A549 (cell line): Measurements from ENCODE around the gene GNGT2. TPM values are rescaled to one million over a fixed set of nuclear protein-coding genes. Genes with fewer than 3 reads are reported as not detected.
A peak's percentile ranks its signal among the peaks of the same experiment; 100 is the strongest.

Experiments
- ATAC-seq, 2 experiments: fragments of 200-7000 bp in 1 of 2; fragments of >200 bp in 1 of 2; cut with Nextera tagmentation in 1 of 2; cut with Tn5 transposase in 1 of 2; 3 replicates each; pipeline versions ENCODE4 v1.8.0 to v1.9.1; 2018 to 2020; ENCODE audit warnings: mild to moderate bottlenecking in 1 of 2, moderate library complexity in 1 of 2
- CTCF ChIA-PET: fragments of 300-600 bp; sonication (Branson Sonifier 250); formaldehyde crosslinking; extraction: SDS; loops from one replicate; lab custom pipeline; 2021; ENCODE audit warnings: antibody characterized with exemption, inconsistent platforms; lab: Yijun Ruan, JAX
- POLR2A ChIA-PET: fragments of 350-600 bp; formaldehyde crosslinking; extraction: SDS; loops from one replicate; lab custom pipeline; 2021; ENCODE audit warnings: antibody characterized with exemption, inconsistent platforms; lab: Yijun Ruan, JAX
- DNase-seq, 2 experiments: peaks; one replicate each; pipeline versions ENCODE4 v3.0.0 to v3.0.0-alpha.2; 2011 to 2016; ENCODE audit warnings: low read depth in 1 of 2, low spot score in 1 of 2
- FAIRE-seq: peaks from 2 replicates; lab custom pipeline; 2011; peaks lifted over from hg19 to GRCh38; lab: Jason Lieb, UNC
- H3K27ac ChIP-seq, 2 experiments: fragments of >200 bp; sonication (Bioruptor Twin); formaldehyde crosslinking; 3 replicates each; pipeline ENCODE4 v1.5.1; 2016 to 2017
- H3K4me1 ChIP-seq: fragments of >200 bp; sonication (Bioruptor Twin); formaldehyde crosslinking; 3 replicates; pipeline ENCODE4 v1.6.1; 2016
- H3K4me2 ChIP-seq: fragments of >200 bp; sonication (Bioruptor Twin); formaldehyde crosslinking; 3 replicates; pipeline ENCODE4 v1.6.1; 2016
- H3K4me3 ChIP-seq: fragments of >200 bp; sonication (Bioruptor Twin); formaldehyde crosslinking; 3 replicates; pipeline ENCODE4 v1.5.1; 2016
- H3K9me3 ChIP-seq: fragments of >200 bp; sonication (Bioruptor Twin); formaldehyde crosslinking; 3 replicates; pipeline ENCODE4 v1.6.1; 2016
- ATOH8 ChIP-seq: fragments of 250-450 bp; sonication (Bioruptor Pico); IDR thresholded peaks from 2 replicates; pipeline ENCODE4 v1.5.0; 2020; ENCODE audit warnings: low read depth, mild to moderate bottlenecking, moderate library complexity
- BCL3 ChIP-seq: fragments of >200 bp; sonication (Bioruptor Twin); formaldehyde crosslinking; IDR thresholded peaks from 3 replicates; pipeline ENCODE4 v1.6.1; 2016
- BHLHE40 ChIP-seq: IDR thresholded peaks from 2 replicates; pipeline ENCODE4 v1.6.1; 2012; ENCODE audit warnings: low read depth, low read length, inconsistent platforms
- CHD2 ChIP-seq: fragments of 150-350 bp; IDR thresholded peaks from 2 replicates; pipeline ENCODE4 v1.6.1; 2014; ENCODE audit warnings: low read length; ENCODE audit not compliant: partially characterized antibody
- E2F6 ChIP-seq: IDR thresholded peaks from 2 replicates; pipeline ENCODE4 v1.6.1; 2012; ENCODE audit warnings: low read depth, borderline replicate concordance
- ESRRA ChIP-seq: fragments of 150-350 bp; IDR thresholded peaks from 2 replicates; pipeline ENCODE4 v1.6.1; 2014; ENCODE audit warnings: mild to moderate bottlenecking, low read length, borderline replicate concordance
- FOSB ChIP-seq: fragments of 250-450 bp; sonication (Bioruptor Pico); IDR thresholded peaks from 2 replicates; pipeline ENCODE4 v1.5.0; 2020; ENCODE audit warnings: mild to moderate bottlenecking, moderate library complexity
- FOSL2 ChIP-seq, 2 experiments: fragments of 450-650 bp in 1 of 2; fragments of >200 bp in 1 of 2; sonication (Bioruptor Twin) in 1 of 2; formaldehyde crosslinking; IDR thresholded peaks; 2 replicates each; pipeline versions ENCODE4 v1.5.0 to v1.6.1; 2016 to 2020; ENCODE audit warnings: mild to moderate bottlenecking in 1 of 2, moderate library complexity in 1 of 2
- GATA3 ChIP-seq: IDR thresholded peaks from 2 replicates; pipeline ENCODE4 v1.6.1; 2012; ENCODE audit warnings: borderline replicate concordance
- HDAC2 ChIP-seq: fragments of 200-600 bp; sonication (generic); IDR thresholded peaks from 2 replicates; pipeline ENCODE4 v1.6.1; 2016
- HOXA7 ChIP-seq: fragments of 250-450 bp; sonication (Bioruptor Pico); IDR thresholded peaks from 2 replicates; pipeline ENCODE4 v1.5.0; 2020; ENCODE audit warnings: mild to moderate bottlenecking, moderate library complexity
- HOXB13 ChIP-seq: fragments of 250-450 bp; sonication (Bioruptor Pico); IDR thresholded peaks from 2 replicates; pipeline ENCODE4 v1.5.0; 2020; ENCODE audit warnings: low read depth, mild to moderate bottlenecking, moderate library complexity
- HOXB5 ChIP-seq: fragments of 250-450 bp; sonication (Bioruptor Pico); IDR thresholded peaks from 2 replicates; pipeline ENCODE4 v1.5.0; 2020; ENCODE audit warnings: mild to moderate bottlenecking, moderate library complexity
- JUN ChIP-seq, 2 experiments: fragments of >200 bp; sonication (Bioruptor Twin); formaldehyde crosslinking; IDR thresholded peaks; 2 replicates in 1 of 2; 3 replicates in 1 of 2; pipeline ENCODE4 v1.6.1; 2016 to 2017
- KDM1A ChIP-seq: fragments of 200-600 bp; sonication (generic); IDR thresholded peaks from 2 replicates; pipeline ENCODE4 v1.6.1; 2016; ENCODE audit warnings: low read depth, mild to moderate bottlenecking
- MYC ChIP-seq: IDR thresholded peaks from 2 replicates; pipeline ENCODE4 v1.6.1; 2012; ENCODE audit warnings: mild to moderate bottlenecking, inconsistent platforms, low read length, improper control_type of control experiment, borderline replicate concordance
- PBX3 ChIP-seq: IDR thresholded peaks from 2 replicates; pipeline ENCODE4 v1.6.1; 2012
- PHF8 ChIP-seq: fragments of 200-600 bp; sonication (generic); IDR thresholded peaks from 2 replicates; pipeline ENCODE4 v1.6.1; 2016; ENCODE audit warnings: low read depth, mild to moderate bottlenecking, antibody characterized with exemption, moderate library complexity, borderline replicate concordance
- POLR2A ChIP-seq: IDR thresholded peaks from 2 replicates; pipeline ENCODE4 v1.6.1; 2012; ENCODE audit warnings: mild to moderate bottlenecking, low read length
- RAD21 ChIP-seq, 2 experiments: fragments of >200 bp in 1 of 2; sonication (Bioruptor Twin) in 1 of 2; formaldehyde crosslinking in 1 of 2; IDR thresholded peaks in 1 of 2; conservative IDR thresholded peaks in 1 of 2; 2 replicates in 1 of 2; 3 replicates in 1 of 2; pipeline ENCODE4 v1.6.1; 2012 to 2018; ENCODE audit warnings: inconsistent platforms in 1 of 2
- RARB ChIP-seq: fragments of 250-450 bp; sonication (Bioruptor Pico); IDR thresholded peaks from 2 replicates; pipeline ENCODE4 v1.8.0; 2021; ENCODE audit warnings: mild to moderate bottlenecking, moderate library complexity
- RCOR1 ChIP-seq: fragments of 150-350 bp; IDR thresholded peaks from 2 replicates; pipeline ENCODE4 v1.6.1; 2014; ENCODE audit warnings: antibody characterized with exemption, low read length, low read depth
- RNF2 ChIP-seq: fragments of 200-600 bp; sonication (generic); IDR thresholded peaks from 2 replicates; pipeline ENCODE4 v1.6.1; 2016; ENCODE audit warnings: low read depth, mild to moderate bottlenecking, antibody characterized with exemption, moderate library complexity, borderline replicate concordance
- SREBF2 ChIP-seq: fragments of 450-650 bp; IDR thresholded peaks from 2 replicates; pipeline ENCODE4 v1.6.1; 2014; ENCODE audit warnings: mild to moderate bottlenecking, moderate library complexity
- TP53 ChIP-seq: fragments of 250-450 bp; sonication (Bioruptor Pico); IDR thresholded peaks from 2 replicates; pipeline ENCODE4 v1.5.0; 2021; ENCODE audit warnings: mild to moderate bottlenecking, moderate library complexity
- USF2 ChIP-seq: fragments of 450-650 bp; IDR thresholded peaks from 2 replicates; pipeline ENCODE4 v1.6.1; 2014; ENCODE audit warnings: antibody characterized with exemption
- ZC3H11A ChIP-seq: fragments of 450-650 bp; IDR thresholded peaks from 2 replicates; pipeline ENCODE4 v1.6.1; 2014; ENCODE audit warnings: antibody characterized with exemption, mild to moderate bottlenecking
- ZNF302 ChIP-seq: fragments of 250-450 bp; sonication (Bioruptor Pico); IDR thresholded peaks from 2 replicates; pipeline ENCODE4 v1.9.0; 2021; ENCODE audit warnings: inconsistent platforms, mild to moderate bottlenecking, moderate library complexity
- WGBS: methylation state at CpG from one replicate; pipeline ENCODE4 v1.1.6; 2017; ENCODE audit errors: missing lambda C conversion rate; 5-methylcytosine and 5-hydroxymethylcytosine counted together
- polyA plus RNA-seq, 4 experiments: library from polyadenylated mRNA; depleted of rRNA in 3 of 4; stranded (reverse); fragments of >200 nt; fragmentation: RNase III in 1 of 4; extraction: RNeasy Plus Mini Kit Qiagen cat#74134 plus additional on column Dnase treatment in 1 of 4; gene quantifications; 2 replicates in 3 of 4; 3 replicates in 1 of 4; pipeline ENCODE4 v1.2.3, GENCODE V29; 2011 to 2017
- TF ChIP-seq, protein P1 (sequence below): IDR thresholded peaks from 2 replicates; pipeline ENCODE4 v1.6.1; 2012
- TF ChIP-seq, protein P2 (sequence below): fragments of 150-350 bp; IDR thresholded peaks from 2 replicates; pipeline ENCODE4 v1.6.1; 2014; ENCODE audit warnings: low read depth, mild to moderate bottlenecking, low read length
- TF ChIP-seq, protein P3 (sequence below): fragments of >200 bp; sonication (Bioruptor Twin); formaldehyde crosslinking; IDR thresholded peaks from 3 replicates; pipeline ENCODE4 v1.5.1; 2016

GNGT2 gene
- polyA plus RNA-seq, 2 of the 4 experiments (the other 2 are of a cell fraction) = 0.31 TPM; not detected in 1

DNA sequence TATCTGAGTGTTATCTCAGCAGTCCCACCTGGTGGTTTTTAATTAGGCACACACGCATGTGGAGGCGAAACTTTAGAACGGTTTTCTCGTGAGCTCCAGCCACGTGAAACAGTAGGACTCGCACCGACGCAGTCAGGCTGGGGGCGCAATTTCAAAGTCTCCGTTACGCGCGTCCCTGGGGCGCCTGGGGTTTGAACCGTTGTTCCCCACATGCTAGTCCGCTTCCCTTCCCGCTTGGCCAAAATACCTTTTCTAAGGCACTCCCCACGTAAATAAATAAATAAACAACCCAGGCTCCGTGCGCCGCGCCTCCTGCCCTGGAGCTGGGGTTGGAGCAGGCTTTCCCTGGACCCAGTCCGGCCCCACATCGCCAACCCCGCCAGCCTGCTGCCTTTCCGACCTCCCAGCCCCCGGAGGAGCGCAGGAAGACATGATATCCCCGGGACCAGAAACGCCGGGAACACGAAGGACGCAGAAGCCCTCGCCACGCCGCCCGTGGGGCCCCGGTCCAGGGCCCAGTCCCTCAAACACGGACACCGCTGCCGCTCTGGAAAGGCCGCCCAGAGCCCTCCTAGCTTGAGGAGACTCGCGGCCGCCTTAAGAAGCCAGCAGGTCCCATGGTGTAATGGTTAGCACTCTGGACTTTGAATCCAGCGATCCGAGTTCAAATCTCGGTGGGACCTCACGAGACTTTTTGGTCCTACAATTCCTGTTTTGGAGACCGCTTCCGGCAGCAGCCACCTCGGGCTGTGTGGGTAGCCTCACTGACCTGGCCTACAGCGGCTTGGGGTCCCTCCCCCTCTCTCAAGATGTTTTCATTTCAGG is 18.2 kb downstream of the GNGT2 start:
- ChIA-PET CTCF (interaction anchor here (0.5 to 17.4 kb wide), 48 partner anchors 10 to 1334 kb away, joined by 3 to 224 read pairs (median 4); partner anchors contain the start of gene PHOSPHO1), POLR2A (interaction anchor here (0.8 to 1.9 kb wide), 22 partner anchors 9 to 1297 kb away, joined by 3 to 15 read pairs (median 4); partner anchors contain the start of gene SNF8)
- H3K4me1 ChIP-seq = peaks cover 13% of the 10 kb centered on the region
- peak overlapping the region; percentile 88 for H3K4me2 ChIP-seq
- 2% methylated on average over 41 of the region's 53 CpGs for WGBS
- H3K4me3 ChIP-seq = peak overlapping the region; percentile 64
- H3K9me3 ChIP-seq = no peaks in the 10 kb centered on the region
- FAIRE-seq (no peak), DNase-seq (peak; percentile 75 to 98), ATAC-seq (peak; percentile 75 to 77)
- peak overlapping the region; percentile 93 to 96 for H3K27ac ChIP-seq
- peak; percentile 68 for TF ChIP-seq BHLHE40
- TF ChIP-seq BCL3 = peak; percentile 6; the same call in 1 of the 3 replicates
- peak; percentile 29 for TF ChIP-seq POLR2A
- TF ChIP-seq, protein P1, sequence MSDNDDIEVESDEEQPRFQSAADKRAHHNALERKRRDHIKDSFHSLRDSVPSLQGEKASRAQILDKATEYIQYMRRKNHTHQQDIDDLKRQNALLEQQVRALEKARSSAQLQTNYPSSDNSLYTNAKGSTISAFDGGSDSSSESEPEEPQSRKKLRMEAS = peak; percentile 100
- peak; percentile 58; the same call in 1 of the 2 replicates for TF ChIP-seq ESRRA
- TF ChIP-seq CHD2 = peak; percentile 45
- peak; percentile 93 for TF ChIP-seq MYC
- TF ChIP-seq RARB (CRISPR knock-in tag) = no peak
- 0 out of 2 replicates have a peak, but pooled peaks have one; percentile 48 for TF ChIP-seq HOXA7 (CRISPR knock-in tag)
- TF ChIP-seq RCOR1 = no peak
- TF ChIP-seq SREBF2 = peak; percentile 99
- no peak for TF ChIP-seq KDM1A
- TF ChIP-seq HOXB5 (CRISPR knock-in tag) = peak; percentile 77
- TF ChIP-seq, protein P2, sequence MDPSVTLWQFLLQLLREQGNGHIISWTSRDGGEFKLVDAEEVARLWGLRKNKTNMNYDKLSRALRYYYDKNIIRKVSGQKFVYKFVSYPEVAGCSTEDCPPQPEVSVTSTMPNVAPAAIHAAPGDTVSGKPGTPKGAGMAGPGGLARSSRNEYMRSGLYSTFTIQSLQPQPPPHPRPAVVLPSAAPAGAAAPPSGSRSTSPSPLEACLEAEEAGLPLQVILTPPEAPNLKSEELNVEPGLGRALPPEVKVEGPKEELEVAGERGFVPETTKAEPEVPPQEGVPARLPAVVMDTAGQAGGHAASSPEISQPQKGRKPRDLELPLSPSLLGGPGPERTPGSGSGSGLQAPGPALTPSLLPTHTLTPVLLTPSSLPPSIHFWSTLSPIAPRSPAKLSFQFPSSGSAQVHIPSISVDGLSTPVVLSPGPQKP = peak; percentile 91
- TF ChIP-seq PHF8 = peak; percentile 96
- TF ChIP-seq JUN (IDR thresholded peaks at IDR 0.05) = peak; percentile 54 to 71; a peak in 3 of 5 replicates
- TF ChIP-seq GATA3 = peak; percentile 65; the same call in 1 of the 2 replicates
- TF ChIP-seq E2F6 = peak; percentile 98
- TF ChIP-seq PBX3 = peak; percentile 64; the same call in 1 of the 2 replicates
- peak; percentile 40 to 66 for TF ChIP-seq RAD21 (conservative IDR thresholded peaks at IDR 0.05 in 1 of 2, IDR thresholded peaks at IDR 0.05 in 1 of 2)
- TF ChIP-seq, protein P3, sequence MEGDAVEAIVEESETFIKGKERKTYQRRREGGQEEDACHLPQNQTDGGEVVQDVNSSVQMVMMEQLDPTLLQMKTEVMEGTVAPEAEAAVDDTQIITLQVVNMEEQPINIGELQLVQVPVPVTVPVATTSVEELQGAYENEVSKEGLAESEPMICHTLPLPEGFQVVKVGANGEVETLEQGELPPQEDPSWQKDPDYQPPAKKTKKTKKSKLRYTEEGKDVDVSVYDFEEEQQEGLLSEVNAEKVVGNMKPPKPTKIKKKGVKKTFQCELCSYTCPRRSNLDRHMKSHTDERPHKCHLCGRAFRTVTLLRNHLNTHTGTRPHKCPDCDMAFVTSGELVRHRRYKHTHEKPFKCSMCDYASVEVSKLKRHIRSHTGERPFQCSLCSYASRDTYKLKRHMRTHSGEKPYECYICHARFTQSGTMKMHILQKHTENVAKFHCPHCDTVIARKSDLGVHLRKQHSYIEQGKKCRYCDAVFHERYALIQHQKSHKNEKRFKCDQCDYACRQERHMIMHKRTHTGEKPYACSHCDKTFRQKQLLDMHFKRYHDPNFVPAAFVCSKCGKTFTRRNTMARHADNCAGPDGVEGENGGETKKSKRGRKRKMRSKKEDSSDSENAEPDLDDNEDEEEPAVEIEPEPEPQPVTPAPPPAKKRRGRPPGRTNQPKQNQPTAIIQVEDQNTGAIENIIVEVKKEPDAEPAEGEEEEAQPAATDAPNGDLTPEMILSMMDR = peak; percentile 70
- peak; percentile 44 for TF ChIP-seq ZC3H11A
- peak; percentile 83 for TF ChIP-seq TP53
- 0 out of 2 replicates have a peak, but pooled peaks have one; percentile 83 for TF ChIP-seq ATOH8 (CRISPR knock-in tag)
- TF ChIP-seq RNF2 = no peak
- TF ChIP-seq USF2 = no peak; the same call in 1 of the 2 replicates
- TF ChIP-seq ZNF302 (CRISPR knock-in tag) = no peak
- 0 out of 2 replicates have a peak, but pooled peaks have one; percentile 14 for TF ChIP-seq HDAC2
- peak; percentile 79 for TF ChIP-seq FOSB (CRISPR knock-in tag)
- no peak for TF ChIP-seq FOSL2 (IDR thresholded peaks at IDR 0.05)
- no peak for TF ChIP-seq FOSL2 (CRISPR knock-in tag; IDR thresholded peaks at IDR 0.05)
- peak; percentile 74 for TF ChIP-seq HOXB13 (CRISPR knock-in tag)
